ENCODE data around the gene PALMD. TPM values are rescaled to one million over a fixed set of nuclear protein-coding genes. Genes with fewer than 3 reads are reported as not detected.

The PALMD gene
- total and polyA plus RNA-seq, 5 experiments from 2014 or later: not detected

DNA sequence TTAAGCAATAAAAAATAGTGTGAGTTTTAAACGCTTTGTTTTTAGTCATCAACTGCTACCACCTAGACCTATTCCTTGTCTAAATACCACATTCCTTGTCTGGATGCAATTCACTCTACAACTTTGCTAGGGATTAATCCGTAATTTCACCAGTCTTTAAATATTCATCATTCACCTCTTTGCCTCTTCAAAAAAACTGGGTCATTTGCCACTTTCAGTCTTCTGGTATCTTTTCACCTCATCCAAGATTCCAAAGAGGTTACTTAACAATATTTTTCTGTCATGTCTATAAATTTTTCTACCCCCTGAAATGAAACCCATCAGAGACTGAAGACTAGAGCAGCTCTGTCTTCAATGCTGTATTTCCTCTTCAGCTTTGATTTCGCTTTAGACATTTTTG is 9.5 kb downstream of the PALMD start:
- H3K4me3 Mint-ChIP-seq: no peak overlapping the region
- no peaks in the 10 kb centered on the region for H3K4me1 Mint-ChIP-seq
- POLR2A ChIA-PET: no interaction called here
- DNase-seq: no peak
- H3K36me3 Mint-ChIP-seq: no peaks in the 10 kb centered on the region
- no peak overlapping the region for H3K27ac Mint-ChIP-seq
- H3K27me3 Mint-ChIP-seq: peaks cover 2 to 11% (median 7%) of the 10 kb centered on the region in 5 donors
- H3K9me3 Mint-ChIP-seq: peaks cover 0 to 1% (median 0%) of the 10 kb centered on the region in 9 donors
- no peak for ATAC-seq

DNA sequence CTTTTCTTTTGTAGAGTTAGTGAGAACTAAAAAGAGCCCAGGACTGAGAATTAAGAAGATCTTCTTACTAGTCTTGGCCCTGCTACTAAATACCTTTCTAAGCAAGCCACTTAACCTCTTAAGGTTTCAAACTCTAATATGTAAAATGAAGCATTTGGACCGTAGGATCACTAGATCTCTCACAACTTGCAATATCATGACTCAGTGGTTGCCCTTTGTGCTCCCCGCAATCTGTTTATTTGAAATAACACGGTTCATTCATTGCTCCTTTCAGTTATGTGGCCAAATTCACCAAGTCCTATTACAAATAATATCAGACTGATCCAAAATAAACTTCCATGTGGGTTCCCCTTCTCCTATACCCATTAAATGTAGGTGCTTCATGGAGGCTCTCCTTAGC is 10.8 kb downstream of the PALMD start:
- peaks cover 2 to 11% (median 7%) of the 10 kb centered on the region in 5 donors for H3K27me3 Mint-ChIP-seq
- DNase-seq: no peak
- POLR2A ChIA-PET: no interaction called here
- H3K9me3 Mint-ChIP-seq: no peaks in the 10 kb centered on the region
- no peak overlapping the region for H3K4me3 Mint-ChIP-seq
- no peaks in the 10 kb centered on the region for H3K4me1 Mint-ChIP-seq
- H3K27ac Mint-ChIP-seq: no peak overlapping the region
- ATAC-seq: no peak
- H3K36me3 Mint-ChIP-seq: no peaks in the 10 kb centered on the region

DNA sequence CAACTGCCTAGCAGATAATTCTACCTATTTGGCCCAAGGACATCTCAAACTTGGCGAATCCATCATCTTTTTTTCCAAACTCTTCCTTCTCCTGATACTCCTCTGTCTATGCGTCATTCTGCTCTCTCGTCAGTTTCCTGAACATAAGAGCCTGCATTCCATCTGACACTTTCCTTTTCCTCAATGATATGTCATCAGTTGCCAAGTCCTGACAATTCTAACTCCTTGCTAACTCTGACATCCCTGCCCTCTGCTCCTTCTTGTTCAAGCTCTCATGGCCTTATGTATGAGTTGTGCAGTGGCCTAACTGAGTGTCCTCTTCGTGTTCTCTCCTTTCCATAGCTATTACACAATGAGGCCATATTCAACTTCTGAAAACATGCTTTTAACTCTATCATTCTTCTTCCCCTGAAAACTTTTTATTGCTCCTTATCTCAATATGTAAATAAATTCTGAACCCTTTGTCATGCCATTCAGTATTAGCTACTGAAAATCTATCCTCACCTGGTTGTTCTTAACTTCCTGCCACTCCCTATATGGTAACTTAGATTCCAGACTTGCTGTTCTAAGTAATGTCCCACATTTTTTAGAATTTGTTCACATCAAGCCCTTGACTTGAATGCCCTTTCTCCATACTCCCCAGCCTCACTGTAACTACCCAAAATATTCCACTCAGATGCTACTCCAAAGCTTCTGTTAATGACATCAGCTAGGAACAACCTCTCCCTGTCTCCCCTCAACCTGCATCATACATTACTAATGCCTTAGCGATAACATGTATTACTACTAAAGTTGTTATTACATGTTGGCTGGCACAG is 11.5 kb downstream of the PALMD start:
- POLR2A ChIA-PET: no interaction called here
- H3K9me3 Mint-ChIP-seq: no peaks in the 10 kb centered on the region
- H3K36me3 Mint-ChIP-seq: no peaks in the 10 kb centered on the region
- H3K4me1 Mint-ChIP-seq: no peaks in the 10 kb centered on the region
- peaks cover 2 to 11% (median 7%) of the 10 kb centered on the region in 5 donors for H3K27me3 Mint-ChIP-seq
- H3K27ac Mint-ChIP-seq: no peak overlapping the region
- ATAC-seq (no peak), DNase-seq (no peak)
- no peak overlapping the region for H3K4me3 Mint-ChIP-seq

DNA sequence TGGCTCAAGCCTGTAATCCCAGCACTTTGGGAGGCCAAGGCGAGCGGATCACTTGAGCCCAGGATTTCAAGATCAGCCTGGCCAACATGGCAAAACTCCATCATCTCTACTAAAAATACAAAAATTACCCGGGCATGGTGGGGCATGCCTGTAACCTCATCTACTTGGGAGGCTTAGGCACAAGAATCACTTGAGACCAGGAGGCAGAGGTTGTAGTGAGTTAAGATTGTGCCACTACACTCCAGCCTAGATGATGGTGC is 12.0 kb downstream of the PALMD start:
- ATAC-seq: no peak
- H3K27ac Mint-ChIP-seq: no peak overlapping the region
- DNase-seq: no peak
- POLR2A ChIA-PET: no interaction called here
- H3K4me3 Mint-ChIP-seq: no peak overlapping the region
- H3K4me1 Mint-ChIP-seq: no peaks in the 10 kb centered on the region
- H3K36me3 Mint-ChIP-seq: no peaks in the 10 kb centered on the region
- no peaks in the 10 kb centered on the region for H3K9me3 Mint-ChIP-seq
- peaks cover under 1 to 10% (median 7%) of the 10 kb centered on the region in 5 donors for H3K27me3 Mint-ChIP-seq

DNA sequence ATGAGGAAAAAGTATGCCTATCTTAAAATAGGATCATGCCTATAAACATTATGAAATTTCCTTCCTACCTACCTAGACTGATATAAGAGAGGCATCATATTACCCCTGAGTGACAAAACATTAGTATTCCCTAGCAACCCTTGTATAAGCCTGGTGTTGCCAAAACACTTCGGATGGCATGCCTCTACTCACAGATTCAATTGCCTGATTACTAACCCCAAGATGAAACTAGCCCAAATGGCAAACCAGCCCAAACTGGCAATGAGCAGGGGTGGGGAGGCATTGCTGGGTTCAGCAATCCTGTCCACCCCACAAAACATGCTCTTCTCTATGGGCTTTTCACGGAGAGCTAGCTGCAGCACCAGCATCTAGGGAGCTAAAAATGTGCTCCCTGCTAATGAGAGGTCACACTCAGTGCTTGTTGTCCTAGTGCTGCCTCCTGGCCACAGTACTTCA is 13.9 kb downstream of the PALMD start:
- H3K27ac Mint-ChIP-seq: peak overlapping the region in 1 of 10 donors; percentile 4
- H3K27me3 Mint-ChIP-seq: peaks cover 0 to 11% (median 7%) of the 10 kb centered on the region in 5 donors
- no peak overlapping the region for H3K4me3 Mint-ChIP-seq
- H3K36me3 Mint-ChIP-seq: no peaks in the 10 kb centered on the region
- H3K9me3 Mint-ChIP-seq: no peaks in the 10 kb centered on the region
- no peak for ATAC-seq
- POLR2A ChIA-PET: no interaction called here
- DNase-seq: no peak
- H3K4me1 Mint-ChIP-seq: no peaks in the 10 kb centered on the region

DNA sequence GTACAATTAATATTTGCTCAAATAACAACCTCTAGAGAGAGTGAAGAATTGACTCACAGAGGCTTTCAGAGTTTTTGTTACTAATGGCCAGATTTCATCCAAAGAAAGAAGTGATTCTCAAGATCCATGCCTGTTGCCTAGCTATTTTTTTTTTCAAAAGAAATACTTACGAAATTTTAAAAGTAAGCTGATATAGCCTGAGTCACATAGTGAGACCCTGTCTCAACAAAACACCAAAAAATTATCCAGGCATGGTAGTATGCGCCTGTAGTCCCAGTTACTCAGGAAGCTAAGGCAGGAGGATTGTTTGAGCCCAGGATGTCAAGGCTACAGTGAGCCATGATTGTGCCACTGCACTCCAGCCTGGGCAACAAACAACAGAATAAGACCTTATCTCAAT is 14.6 kb downstream of the PALMD start:
- Mint-ChIP-seq H3K9me3 (no peaks in the 10 kb centered on the region), H3K36me3 (no peaks in the 10 kb centered on the region), H3K27me3 (peaks cover 0 to 8% (median 7%) of the 10 kb centered on the region in 5 donors), H3K27ac (no peak overlapping the region), H3K4me3 (no peak overlapping the region), H3K4me1 (no peaks in the 10 kb centered on the region)
- DNase-seq (no peak), ATAC-seq (no peak)
- POLR2A ChIA-PET: no interaction called here

DNA sequence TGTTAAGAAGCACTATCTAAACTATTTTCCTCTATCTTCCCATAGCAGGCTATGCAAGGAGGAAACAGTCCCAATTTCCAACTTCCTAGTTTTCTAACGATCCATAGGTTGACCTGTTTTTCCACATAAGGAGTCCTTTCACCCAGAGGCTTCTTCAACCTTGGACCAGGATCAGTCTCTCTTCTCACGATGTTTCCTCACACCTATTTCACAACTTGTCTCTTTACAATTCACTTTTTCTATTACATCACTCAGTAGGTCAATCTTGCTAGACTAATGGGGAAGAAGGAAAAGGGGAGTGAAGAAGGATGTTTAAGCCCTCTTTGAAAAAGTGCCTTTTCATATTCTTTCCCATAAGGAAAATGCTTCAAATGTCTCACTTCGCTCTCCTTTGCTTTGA is 15.9 kb downstream of the PALMD start:
- no peak overlapping the region for H3K27ac Mint-ChIP-seq

DNA sequence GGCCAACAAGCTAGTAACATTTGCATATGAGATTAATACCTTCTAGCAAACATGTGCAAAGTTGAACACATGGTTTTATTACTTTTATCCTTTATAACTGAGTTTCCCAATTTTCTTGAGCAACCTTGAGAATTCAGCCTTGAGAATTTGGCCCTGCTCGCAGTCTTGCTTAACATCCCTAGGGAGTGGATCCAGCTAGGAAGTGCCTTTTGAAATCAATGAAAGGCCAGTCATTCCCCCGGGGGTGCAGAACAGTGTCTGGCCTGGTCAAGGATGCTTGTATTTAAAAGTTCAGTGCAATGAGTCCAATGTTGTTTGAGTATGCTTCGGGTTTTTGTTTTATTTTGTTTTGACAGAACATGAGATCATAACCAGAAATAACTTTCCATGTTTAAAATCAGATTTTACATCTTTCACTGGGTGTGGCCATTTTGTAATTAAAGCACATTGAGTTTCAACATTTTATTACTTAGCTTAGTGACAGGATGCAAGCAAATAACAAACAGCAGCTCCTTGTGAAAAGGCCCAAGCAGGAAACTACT is 16.7 kb downstream of the PALMD start:
- H3K36me3 Mint-ChIP-seq: no peaks in the 10 kb centered on the region
- no peak overlapping the region for H3K27ac Mint-ChIP-seq
- DNase-seq (no peak), ATAC-seq (no peak)
- POLR2A ChIA-PET: no interaction called here
- no peak overlapping the region for H3K4me3 Mint-ChIP-seq
- H3K9me3 Mint-ChIP-seq: no peaks in the 10 kb centered on the region
- no peaks in the 10 kb centered on the region for H3K4me1 Mint-ChIP-seq
- peaks cover 0 to 14% (median 9%) of the 10 kb centered on the region in 5 donors for H3K27me3 Mint-ChIP-seq

More for the DNA sequence above, 15.9 kb downstream of the PALMD start:
- ATAC-seq (no peak), DNase-seq (no peak)
- no peaks in the 10 kb centered on the region for H3K9me3 Mint-ChIP-seq
- H3K4me3 Mint-ChIP-seq: no peak overlapping the region
- POLR2A ChIA-PET: no interaction called here
- H3K27me3 Mint-ChIP-seq: peaks cover 0 to 7% (median 6%) of the 10 kb centered on the region in 5 donors
- no peaks in the 10 kb centered on the region for H3K4me1 Mint-ChIP-seq
- H3K36me3 Mint-ChIP-seq: no peaks in the 10 kb centered on the region

DNA sequence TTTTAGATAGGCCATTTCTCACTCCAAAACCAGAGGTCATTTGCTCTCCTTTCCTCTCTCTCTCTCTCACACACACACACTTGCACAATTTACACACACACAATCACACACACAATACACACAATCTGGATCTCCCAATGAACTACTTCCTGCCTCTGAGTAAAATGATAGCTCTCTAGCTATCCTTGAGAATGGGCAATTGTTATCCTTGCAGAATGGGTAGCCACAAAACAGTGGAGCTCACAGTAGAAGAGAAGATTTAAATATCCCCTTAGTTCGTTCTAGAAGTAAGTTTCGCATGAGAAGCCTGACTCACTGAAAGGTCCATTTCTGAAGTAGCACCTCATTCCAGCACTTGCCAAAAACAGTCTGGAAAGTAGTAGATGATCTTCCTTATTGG is 17.6 kb downstream of the PALMD start:
- Mint-ChIP-seq H3K4me3 (no peak overlapping the region), H3K36me3 (no peaks in the 10 kb centered on the region), H3K27ac (no peak overlapping the region), H3K9me3 (no peaks in the 10 kb centered on the region), H3K27me3 (peaks cover 3 to 16% (median 11%) of the 10 kb centered on the region in 5 donors), H3K4me1 (no peaks in the 10 kb centered on the region)
- POLR2A ChIA-PET: no interaction called here
- ATAC-seq (no peak), DNase-seq (no peak)

DNA sequence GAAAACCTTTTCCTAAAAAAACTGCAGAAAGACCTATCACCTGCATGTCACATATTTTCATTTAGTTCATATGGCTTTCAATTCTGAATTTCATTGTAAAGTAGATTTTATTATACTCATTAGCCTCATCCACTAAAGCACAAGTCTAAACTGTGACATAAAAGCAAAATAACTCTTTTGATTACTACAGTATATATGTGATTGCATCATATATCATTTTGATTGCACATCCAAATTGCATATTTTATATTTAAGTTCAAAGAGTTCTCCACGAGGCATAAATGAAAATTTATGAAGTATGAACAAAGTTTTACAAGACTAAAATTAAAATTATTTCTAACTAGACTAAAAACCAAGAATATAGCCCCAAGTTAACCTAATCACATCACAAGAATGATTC is 19.3 kb downstream of the PALMD start:
- no peaks in the 10 kb centered on the region for H3K9me3 Mint-ChIP-seq
- H3K27me3 Mint-ChIP-seq: peaks cover 4 to 14% (median 9%) of the 10 kb centered on the region in 5 donors
- no peaks in the 10 kb centered on the region for H3K36me3 Mint-ChIP-seq
- POLR2A ChIA-PET: no interaction called here
- no peak overlapping the region for H3K4me3 Mint-ChIP-seq
- no peak for DNase-seq
- ATAC-seq: no peak
- H3K4me1 Mint-ChIP-seq: no peaks in the 10 kb centered on the region
- H3K27ac Mint-ChIP-seq: no peak overlapping the region

- ATAC-seq: no peak
- no peak overlapping the region for H3K27ac Mint-ChIP-seq
- DNase-seq: no peak
- no peaks in the 10 kb centered on the region for H3K9me3 Mint-ChIP-seq
- POLR2A ChIA-PET: no interaction called here
- H3K36me3 Mint-ChIP-seq: no peaks in the 10 kb centered on the region
- no peak overlapping the region for H3K4me3 Mint-ChIP-seq
- peaks cover 6 to 33% (median 20%) of the 10 kb centered on the region in 5 donors for H3K27me3 Mint-ChIP-seq
- H3K4me1 Mint-ChIP-seq: no peaks in the 10 kb centered on the region
Observed at GRCh38 chr1:99669376-99669775, 23.5 kb downstream of the PALMD start.

DNA sequence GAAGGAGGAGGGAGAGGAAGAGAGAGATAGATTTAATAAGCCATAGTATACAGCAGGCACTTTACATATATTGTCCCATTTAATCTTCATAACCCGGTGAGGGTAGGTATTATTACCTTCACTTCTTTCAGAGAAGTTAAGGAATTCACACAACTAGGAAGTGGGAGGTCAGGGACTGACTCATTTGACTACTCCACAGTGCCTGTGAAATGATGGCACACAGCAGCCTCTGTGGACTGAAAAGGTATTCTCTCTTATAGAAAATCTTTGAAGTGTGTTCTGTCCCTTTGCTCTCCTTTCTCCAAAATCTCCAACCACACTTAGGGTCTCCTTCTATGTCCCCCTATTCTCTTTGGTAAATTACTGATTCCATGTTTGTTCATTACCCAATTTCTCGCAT is 23.9 kb downstream of the PALMD start:
- Mint-ChIP-seq H3K36me3 (no peaks in the 10 kb centered on the region), H3K27me3 (peaks cover 6 to 38% (median 17%) of the 10 kb centered on the region in 5 donors), H3K9me3 (no peaks in the 10 kb centered on the region), H3K4me1 (no peaks in the 10 kb centered on the region), H3K27ac (no peak overlapping the region), H3K4me3 (no peak overlapping the region)
- DNase-seq: no peak
- no peak for ATAC-seq
- POLR2A ChIA-PET: no interaction called here

- Mint-ChIP-seq H3K4me1 (no peaks in the 10 kb centered on the region), H3K27ac (no peak overlapping the region), H3K36me3 (no peaks in the 10 kb centered on the region), H3K4me3 (no peak overlapping the region), H3K27me3 (peaks cover 6 to 39% (median 17%) of the 10 kb centered on the region in 5 donors), H3K9me3 (no peaks in the 10 kb centered on the region)
- no peak for DNase-seq
- ATAC-seq: no peak
- POLR2A ChIA-PET: no interaction called here
Observed at GRCh38 chr1:99670583-99670982, 24.7 kb downstream of the PALMD start.

DNA sequence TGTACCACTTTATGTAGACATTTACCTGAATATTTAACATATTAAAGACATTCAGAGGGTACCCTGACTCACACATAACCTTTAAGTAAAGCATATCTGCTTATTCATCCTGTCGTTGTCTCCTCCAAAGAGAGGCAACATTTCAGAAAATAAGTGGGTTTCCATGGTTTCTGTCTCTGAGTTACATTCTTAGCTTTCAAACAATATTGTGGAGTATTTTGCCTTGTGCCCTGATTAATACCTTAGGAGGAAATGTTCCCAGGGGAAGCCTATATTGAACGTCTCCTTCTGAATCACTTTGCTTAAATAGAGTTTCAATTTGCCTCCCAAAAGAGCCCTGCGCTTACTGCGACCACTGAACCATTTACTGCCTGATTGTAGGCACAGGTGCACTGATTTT is 26.1 kb downstream of the PALMD start:
- no peak for ATAC-seq
- no peaks in the 10 kb centered on the region for H3K36me3 Mint-ChIP-seq
- POLR2A ChIA-PET: no interaction called here

More for the DNA sequence above, 26.1 kb downstream of the PALMD start:
- no peak overlapping the region for H3K27ac Mint-ChIP-seq
- H3K4me1 Mint-ChIP-seq: no peaks in the 10 kb centered on the region
- H3K9me3 Mint-ChIP-seq: no peaks in the 10 kb centered on the region
- DNase-seq: no peak
- H3K27me3 Mint-ChIP-seq: peaks cover 6 to 38% (median 17%) of the 10 kb centered on the region in 5 donors
- H3K4me3 Mint-ChIP-seq: no peak overlapping the region
